GM18519 (cell line): ENCODE measurements around the gene WAPL.
A peak's percentile ranks its signal among the peaks of the same experiment; 100 is the strongest.
"Not testable (repeated sequence)": the region's sequence is repeated elsewhere in the genome, so short reads cannot be mapped to it uniquely, and the experiment has no call there.

Experiments
- ATAC-seq: cut with Tn5 transposase; IDR thresholded peaks from one replicate; pipeline ENCODE4 v1.9.1; 2021; ENCODE audit warnings: mild to moderate bottlenecking, moderate library complexity; ENCODE audit not compliant: unreplicated experiment, low FRiP score

The WAPL gene

GRCh38 chr10:86521678-86522509 lies at the start of gene WAPL:
WAPL (minus strand) TSS chr10:86521792; CDS start chr10:86518069, 3,723 bp downstream.
- peak; percentile 93 for ATAC-seq

- no peak for ATAC-seq
Measured at GRCh38 chr10:86569335-86569734, 47.7 kb upstream of the WAPL start.

GRCh38 chr10:86566518-86566917 lies 44.9 kb upstream of the WAPL start:
- ATAC-seq = not testable (repeated sequence)

- not testable (repeated sequence) for ATAC-seq
Measured at GRCh38 chr10:86563338-86563737, 41.7 kb upstream of the WAPL start.

- ATAC-seq = not testable (repeated sequence)
Measured at GRCh38 chr10:86558695-86559094, 37.1 kb upstream of the WAPL start.

- no peak for ATAC-seq
Measured at GRCh38 chr10:86556933-86557649, 35.5 kb upstream of the WAPL start.

GRCh38 chr10:86556532-86556931 lies 34.9 kb upstream of the WAPL start:
- ATAC-seq = no peak

- no peak for ATAC-seq
Measured at GRCh38 chr10:86553639-86554038, 32.0 kb upstream of the WAPL start.

- ATAC-seq = no peak
Measured at GRCh38 chr10:86553213-86553612, 31.6 kb upstream of the WAPL start.

GRCh38 chr10:86547296-86547695 lies 25.7 kb upstream of the WAPL start:
- ATAC-seq = no peak

GRCh38 chr10:86545101-86545500 lies 23.5 kb upstream of the WAPL start:
- ATAC-seq = no peak

- no peak for ATAC-seq
Measured at GRCh38 chr10:86540016-86540415, 18.4 kb upstream of the WAPL start.

GRCh38 chr10:86538547-86538946 lies 17.0 kb upstream of the WAPL start:
- ATAC-seq = no peak

- ATAC-seq = not testable (repeated sequence)
Measured at GRCh38 chr10:86538040-86538439, 16.4 kb upstream of the WAPL start.

GRCh38 chr10:86536294-86536861 lies 14.8 kb upstream of the WAPL start:
- no peak for ATAC-seq

GRCh38 chr10:86535132-86535882 lies 13.7 kb upstream of the WAPL start:
- peak; percentile 37 for ATAC-seq

GRCh38 chr10:86533328-86533727 lies 11.7 kb upstream of the WAPL start:
- ATAC-seq = no peak

GRCh38 chr10:86528736-86529135 lies 7.1 kb upstream of the WAPL start:
- ATAC-seq = not testable (repeated sequence)

GRCh38 chr10:86526606-86527005 lies 5.0 kb upstream of the WAPL start:
- ATAC-seq = no peak

GRCh38 chr10:86525713-86526112 lies 4.1 kb upstream of the WAPL start:
- not testable (repeated sequence) for ATAC-seq
